Testis (tissue), 2 donors: ENCODE data around the gene POLD2.

Experiments used
- CTCF ChIP-seq, 3 experiments: fragments of 450-650 bp in 2 of 3; fragments of 200-600 bp in 1 of 3; sonication (generic) in 1 of 3; IDR thresholded peaks; one replicate each; pipeline ENCODE4 v1.5.1; 2016 to 2019; ENCODE audit warnings: antibody characterized with exemption in 3 of 3, mild to moderate bottlenecking in 2 of 3, moderate library complexity in 1 of 3
- POLR2A ChIP-seq: fragments of 450-650 bp; IDR thresholded peaks from one replicate; pipeline ENCODE4 v1.6.1; 2017; ENCODE audit warnings: antibody characterized with exemption, mild to moderate bottlenecking, moderate library complexity

GRCh38 chr7:44074349-44074695, 49.0 kb downstream of the POLD2 start:
- no peak for TF ChIP-seq CTCF (IDR thresholded peaks at IDR 0.05)
- no peak for TF ChIP-seq POLR2A
